Mesangial cell (primary cell): Measurements from ENCODE around the gene TRPC4. TPM values are rescaled to one million over a fixed set of nuclear protein-coding genes. Genes with fewer than 3 reads are reported as not detected.

Experiments used
- total RNA-seq: library from RNA; depleted of rRNA; stranded (reverse); fragments of >200 nt; gene quantifications from 2 replicates; pipeline ENCODE4 v1.2.3, GENCODE V29; 2015

The TRPC4 gene
- 11.2 and 16.3 TPM in 2 replicates for total RNA-seq

GRCh38 chr13:37869756-37870488 lies at the start of gene TRPC4:
Gene TRPC4 (minus strand): TSS chr13:37869772. CDS start chr13:37783333, 86,439 bp downstream.

GRCh38 chr13:37598597-37598996 lies 271.0 kb downstream of the TRPC4 start, which contains the start of gene POSTN:
Gene POSTN (minus strand): TSS chr13:37598768. CDS start chr13:37598726, 42 bp downstream.

